ENCODE results near the gene PAM.

The PAM gene

GRCh38 chr5:102807878-102808502, 52.9 kb downstream of the PAM start:
- in situ Hi-C loops (cut with MboI; ENCODE audit: low sequenced_read_pairs) = no loop called here

GRCh38 chr5:102809033-102809432, 53.9 kb downstream of the PAM start:
- in situ Hi-C loops (cut with MboI; ENCODE audit: low sequenced_read_pairs) = no loop called here

GRCh38 chr5:102811972-102812371, 56.9 kb downstream of the PAM start:
- in situ Hi-C loops (cut with MboI; ENCODE audit: low sequenced_read_pairs) = no loop called here

GRCh38 chr5:102813740-102814139, 58.6 kb downstream of the PAM start:
- in situ Hi-C loops (cut with MboI; ENCODE audit: low sequenced_read_pairs) = no loop called here

GRCh38 chr5:102815084-102815483, 60.0 kb downstream of the PAM start:
- in situ Hi-C loops (cut with MboI; ENCODE audit: low sequenced_read_pairs) = no loop called here

GRCh38 chr5:102815540-102816332, 60.6 kb downstream of the PAM start:
- in situ Hi-C loops (cut with MboI; ENCODE audit: low sequenced_read_pairs) = no loop called here

- in situ Hi-C loops (cut with MboI; ENCODE audit: low sequenced_read_pairs) = no loop called here
Observed at GRCh38 chr5:102818345-102818744, 63.2 kb downstream of the PAM start.

GRCh38 chr5:102818934-102819333, 63.8 kb downstream of the PAM start:
- in situ Hi-C loops (cut with MboI; ENCODE audit: low sequenced_read_pairs) = no loop called here

- in situ Hi-C loops (cut with MboI; ENCODE audit: low sequenced_read_pairs) = no loop called here
Observed at GRCh38 chr5:102819634-102820033, 64.5 kb downstream of the PAM start.

- in situ Hi-C loops (cut with MboI; ENCODE audit: low sequenced_read_pairs) = no loop called here
Observed at GRCh38 chr5:102823441-102823874, 68.4 kb downstream of the PAM start.

GRCh38 chr5:102826629-102827028, 71.5 kb downstream of the PAM start:
- in situ Hi-C loops (cut with MboI; ENCODE audit: low sequenced_read_pairs) = no loop called here

- in situ Hi-C loops (cut with MboI; ENCODE audit: low sequenced_read_pairs) = no loop called here
Observed at GRCh38 chr5:102830241-102830640, 75.1 kb downstream of the PAM start.

GRCh38 chr5:102832445-102832844, 77.3 kb downstream of the PAM start:
- in situ Hi-C loops (cut with MboI; ENCODE audit: low sequenced_read_pairs) = no loop called here

GRCh38 chr5:102833146-102833545, 78.0 kb downstream of the PAM start:
- in situ Hi-C loops (cut with MboI; ENCODE audit: low sequenced_read_pairs) = no loop called here

GRCh38 chr5:102834438-102834964, 79.4 kb downstream of the PAM start:
- in situ Hi-C loops (cut with MboI; ENCODE audit: low sequenced_read_pairs) = no loop called here

- in situ Hi-C loops (cut with MboI; ENCODE audit: low sequenced_read_pairs) = no loop called here
Observed at GRCh38 chr5:102835717-102836116, 80.6 kb downstream of the PAM start.

GRCh38 chr5:102841021-102841420, 85.9 kb downstream of the PAM start:
- in situ Hi-C loops (cut with MboI; ENCODE audit: low sequenced_read_pairs) = no loop called here

GRCh38 chr5:102843997-102844396, 88.9 kb downstream of the PAM start:
- in situ Hi-C loops (cut with MboI; ENCODE audit: low sequenced_read_pairs) = no loop called here

- in situ Hi-C loops (cut with MboI; ENCODE audit: low sequenced_read_pairs) = no loop called here
Observed at GRCh38 chr5:102845041-102845440, 89.9 kb downstream of the PAM start.

GRCh38 chr5:102850503-102850902, 95.4 kb downstream of the PAM start:
- in situ Hi-C loops (cut with MboI; ENCODE audit: low sequenced_read_pairs) = no loop called here

- in situ Hi-C loops (cut with MboI; ENCODE audit: low sequenced_read_pairs) = no loop called here
Observed at GRCh38 chr5:102853680-102854079, 98.6 kb downstream of the PAM start.

GRCh38 chr5:102855681-102856388, 100.7 kb downstream of the PAM start:
- in situ Hi-C loops (cut with MboI; ENCODE audit: low sequenced_read_pairs) = no loop called here
